H1 (cell line): ENCODE results near the gene ADGRV1. TPM values are rescaled to one million over a fixed set of nuclear protein-coding genes. Genes with fewer than 3 reads are reported as not detected.

Experiments used
- CHD1 ChIP-seq: IDR thresholded peaks from 2 replicates; pipeline ENCODE4 v1.6.1; 2012; ENCODE audit warnings: low read depth, low read length, improper control_type of control experiment
- EP300 ChIP-seq, 2 experiments: IDR thresholded peaks; 1 replicate in 1 of 2; 2 replicates in 1 of 2; pipeline ENCODE4 v1.6.1; 2011 to 2012; ENCODE audit warnings: low read depth in 2 of 2, low read length in 2 of 2, mild to moderate bottlenecking in 2 of 2, borderline replicate concordance in 1 of 2, inconsistent platforms in 1 of 2, moderate library complexity in 1 of 2
- POLR2AphosphoS5 ChIP-seq: IDR thresholded peaks from 2 replicates; pipeline ENCODE4 v1.6.1; 2011; ENCODE audit warnings: low read depth, low read length
- SRF ChIP-seq: IDR thresholded peaks from 2 replicates; pipeline ENCODE4 v1.6.1; 2011; ENCODE audit warnings: mild to moderate bottlenecking, low read depth, low read length, moderate library complexity
- polyA plus RNA-seq, 7 experiments: library from polyadenylated mRNA; depleted of rRNA in 3 of 7; stranded (reverse) in 5 of 7; unstranded in 2 of 7; fragments of >200 nt in 5 of 7; fragments of 200-250 nt in 2 of 7; gene quantifications; 1 replicate in 5 of 7; 2 replicates in 1 of 7; 4 replicates in 1 of 7; pipeline versions ENCODE4 v1.2.1 to v1.2.3, GENCODE V29; 2011 to 2013; ENCODE audit warnings: missing spikeins in 2 of 7, mixed read lengths in 2 of 7
- total RNA-seq: library from RNA; stranded (reverse); fragmentation: NEBNext Ultra II Directional; extraction: Animal tissue kit (Norgen Biotek cat#: 25700); gene quantifications from 2 replicates; pipeline ENCODE4 v1.2.1, GENCODE V29; 2021

ADGRV1 gene
- total and polyA plus RNA-seq, 2 of the 8 experiments (the other 6 are each of a cell fraction or from before 2014, with no cell fraction given), result 53.1 to 62.2 TPM

DNA sequence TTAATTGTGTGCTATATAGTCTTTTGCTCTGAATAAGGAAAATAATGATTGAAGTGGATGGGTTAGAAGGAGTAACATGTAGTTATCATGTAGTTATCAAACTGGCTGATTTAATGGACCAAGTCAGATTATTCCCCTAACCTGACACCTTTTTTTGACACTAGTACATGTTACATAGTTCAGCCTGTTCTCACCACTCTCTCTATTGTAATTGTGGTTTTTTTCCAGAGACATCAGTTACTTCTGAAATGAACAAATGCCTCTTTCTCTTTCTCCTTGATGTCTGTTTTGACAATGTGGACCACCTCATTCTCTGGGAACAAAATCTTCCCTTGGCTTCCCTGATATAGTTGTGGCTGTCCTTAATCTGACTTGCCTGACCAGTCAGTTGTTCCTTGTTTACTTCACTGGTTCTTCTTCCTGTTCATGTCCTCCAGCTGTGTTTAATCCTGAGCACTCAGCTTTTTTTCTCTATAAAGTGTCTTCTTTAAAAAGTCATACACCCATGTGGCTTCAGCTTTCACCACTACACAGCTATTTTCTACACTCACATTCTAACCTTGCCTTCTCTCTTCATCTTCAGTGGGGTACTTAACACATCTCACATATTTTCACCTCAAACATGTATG is 581.1 kb downstream of the ADGRV1 start (continued):
- TF ChIP-seq SRF (no peak), EP300 (IDR thresholded peaks at IDR 0.05; ENCODE audit: borderline replicate concordance in 1 of 2, low read depth in 2 of 2, low read length in 2 of 2) (no peak), CHD1 (no peak), POLR2AphosphoS5 (no peak)
